ENCODE data around the gene MAGI2.

The MAGI2 gene

DNA sequence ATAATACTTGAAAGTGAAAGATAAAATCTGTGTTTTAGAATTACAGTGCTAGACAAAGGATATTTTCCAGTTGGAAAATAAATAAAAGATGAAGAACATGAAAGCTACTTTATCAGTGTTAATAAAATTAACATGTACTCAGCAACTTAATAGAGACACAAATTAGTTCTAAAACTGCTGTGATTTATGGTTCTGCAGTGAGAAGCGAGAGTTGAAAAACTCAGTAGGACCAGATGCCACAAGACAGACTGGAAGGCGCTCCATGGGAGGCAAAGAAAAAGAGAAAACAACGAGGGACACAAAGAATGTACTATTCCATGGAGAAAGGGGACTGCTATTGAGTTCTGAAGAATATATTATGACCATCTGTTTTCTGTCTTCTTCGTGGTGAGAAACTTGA lies 1064.4 kb downstream of the MAGI2 start:
- TF ChIP-seq TCF4 (CRISPR knock-in tag; IDR thresholded peaks at IDR 0.05; ENCODE audit: borderline replicate concordance) (peak; percentile 89), ISL1 (CRISPR knock-in tag; IDR thresholded peaks at IDR 0.05) (peak; percentile 55), TOX (CRISPR knock-in tag; IDR thresholded peaks at IDR 0.05; ENCODE audit: borderline replicate concordance) (no peak), CSDC2 (CRISPR knock-in tag; IDR thresholded peaks at IDR 0.05) (no peak), ZNF70 (CRISPR knock-in tag; IDR thresholded peaks at IDR 0.05) (peak; percentile 23; the same call in 1 of the 2 replicates)
- TF ChIP-seq, protein P1, sequence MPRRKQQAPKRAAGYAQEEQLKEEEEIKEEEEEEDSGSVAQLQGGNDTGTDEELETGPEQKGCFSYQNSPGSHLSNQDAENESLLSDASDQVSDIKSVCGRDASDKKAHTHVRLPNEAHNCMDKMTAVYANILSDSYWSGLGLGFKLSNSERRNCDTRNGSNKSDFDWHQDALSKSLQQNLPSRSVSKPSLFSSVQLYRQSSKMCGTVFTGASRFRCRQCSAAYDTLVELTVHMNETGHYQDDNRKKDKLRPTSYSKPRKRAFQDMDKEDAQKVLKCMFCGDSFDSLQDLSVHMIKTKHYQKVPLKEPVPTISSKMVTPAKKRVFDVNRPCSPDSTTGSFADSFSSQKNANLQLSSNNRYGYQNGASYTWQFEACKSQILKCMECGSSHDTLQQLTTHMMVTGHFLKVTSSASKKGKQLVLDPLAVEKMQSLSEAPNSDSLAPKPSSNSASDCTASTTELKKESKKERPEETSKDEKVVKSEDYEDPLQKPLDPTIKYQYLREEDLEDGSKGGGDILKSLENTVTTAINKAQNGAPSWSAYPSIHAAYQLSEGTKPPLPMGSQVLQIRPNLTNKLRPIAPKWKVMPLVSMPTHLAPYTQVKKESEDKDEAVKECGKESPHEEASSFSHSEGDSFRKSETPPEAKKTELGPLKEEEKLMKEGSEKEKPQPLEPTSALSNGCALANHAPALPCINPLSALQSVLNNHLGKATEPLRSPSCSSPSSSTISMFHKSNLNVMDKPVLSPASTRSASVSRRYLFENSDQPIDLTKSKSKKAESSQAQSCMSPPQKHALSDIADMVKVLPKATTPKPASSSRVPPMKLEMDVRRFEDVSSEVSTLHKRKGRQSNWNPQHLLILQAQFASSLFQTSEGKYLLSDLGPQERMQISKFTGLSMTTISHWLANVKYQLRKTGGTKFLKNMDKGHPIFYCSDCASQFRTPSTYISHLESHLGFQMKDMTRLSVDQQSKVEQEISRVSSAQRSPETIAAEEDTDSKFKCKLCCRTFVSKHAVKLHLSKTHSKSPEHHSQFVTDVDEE (CRISPR knock-in tag; IDR thresholded peaks at IDR 0.05) = peak; percentile 74; the same call in 1 of the 2 replicates
- TF ChIP-seq, protein P2, sequence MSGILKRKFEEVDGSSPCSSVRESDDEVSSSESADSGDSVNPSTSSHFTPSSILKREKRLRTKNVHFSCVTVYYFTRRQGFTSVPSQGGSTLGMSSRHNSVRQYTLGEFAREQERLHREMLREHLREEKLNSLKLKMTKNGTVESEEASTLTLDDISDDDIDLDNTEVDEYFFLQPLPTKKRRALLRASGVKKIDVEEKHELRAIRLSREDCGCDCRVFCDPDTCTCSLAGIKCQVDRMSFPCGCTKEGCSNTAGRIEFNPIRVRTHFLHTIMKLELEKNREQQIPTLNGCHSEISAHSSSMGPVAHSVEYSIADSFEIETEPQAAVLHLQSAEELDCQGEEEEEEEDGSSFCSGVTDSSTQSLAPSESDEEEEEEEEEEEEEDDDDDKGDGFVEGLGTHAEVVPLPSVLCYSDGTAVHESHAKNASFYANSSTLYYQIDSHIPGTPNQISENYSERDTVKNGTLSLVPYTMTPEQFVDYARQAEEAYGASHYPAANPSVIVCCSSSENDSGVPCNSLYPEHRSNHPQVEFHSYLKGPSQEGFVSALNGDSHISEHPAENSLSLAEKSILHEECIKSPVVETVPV (CRISPR knock-in tag; IDR thresholded peaks at IDR 0.05) = peak; percentile 80; the same call in 1 of the 2 replicates
- no peak for ATAC-seq

- TF ChIP-seq ZC3H10 (CRISPR knock-in tag; IDR thresholded peaks at IDR 0.05) (no peak), SNAI2 (CRISPR knock-in tag; IDR thresholded peaks at IDR 0.05) (no peak), GLIS3 (CRISPR knock-in tag; IDR thresholded peaks at IDR 0.05) (no peak), ZNF565 (CRISPR knock-in tag; conservative IDR thresholded peaks at IDR 0.05; ENCODE audit: low read depth) (no peak), PATZ1 (CRISPR knock-in tag; IDR thresholded peaks at IDR 0.05; ENCODE audit: borderline replicate concordance) (no peak), ESRRG (CRISPR knock-in tag; IDR thresholded peaks at IDR 0.05) (no peak), ZFP30 (CRISPR knock-in tag; IDR thresholded peaks at IDR 0.05) (no peak), PPARA (CRISPR knock-in tag; IDR thresholded peaks at IDR 0.05; ENCODE audit: borderline replicate concordance) (no peak), OSR1 (CRISPR knock-in tag; IDR thresholded peaks at IDR 0.05) (no peak), ARNTL (CRISPR knock-in tag; IDR thresholded peaks at IDR 0.05; ENCODE audit: borderline replicate concordance, low read depth) (no peak), TOX (CRISPR knock-in tag; IDR thresholded peaks at IDR 0.05; ENCODE audit: borderline replicate concordance) (no peak), ZFP3 (CRISPR knock-in tag; IDR thresholded peaks at IDR 0.05) (no peak), BACH2 (CRISPR knock-in tag; IDR thresholded peaks at IDR 0.05; ENCODE audit: borderline replicate concordance) (no peak), POU6F1 (CRISPR knock-in tag; IDR thresholded peaks at IDR 0.05; ENCODE audit: borderline replicate concordance, low read depth) (no peak), ZNF70 (CRISPR knock-in tag; IDR thresholded peaks at IDR 0.05) (no peak)
- TF ChIP-seq, protein P3, sequence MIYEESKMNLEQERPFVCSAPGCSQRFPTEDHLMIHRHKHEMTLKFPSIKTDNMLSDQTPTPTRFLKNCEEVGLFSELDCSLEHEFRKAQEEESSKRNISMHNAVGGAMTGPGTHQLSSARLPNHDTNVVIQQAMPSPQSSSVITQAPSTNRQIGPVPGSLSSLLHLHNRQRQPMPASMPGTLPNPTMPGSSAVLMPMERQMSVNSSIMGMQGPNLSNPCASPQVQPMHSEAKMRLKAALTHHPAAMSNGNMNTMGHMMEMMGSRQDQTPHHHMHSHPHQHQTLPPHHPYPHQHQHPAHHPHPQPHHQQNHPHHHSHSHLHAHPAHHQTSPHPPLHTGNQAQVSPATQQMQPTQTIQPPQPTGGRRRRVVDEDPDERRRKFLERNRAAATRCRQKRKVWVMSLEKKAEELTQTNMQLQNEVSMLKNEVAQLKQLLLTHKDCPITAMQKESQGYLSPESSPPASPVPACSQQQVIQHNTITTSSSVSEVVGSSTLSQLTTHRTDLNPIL (CRISPR knock-in tag; IDR thresholded peaks at IDR 0.05; ENCODE audit: low read depth) = no peak
- TF ChIP-seq, protein P1 (CRISPR knock-in tag; IDR thresholded peaks at IDR 0.05) = no peak
- no peak for ATAC-seq
These were observed 1066.9 kb downstream of the MAGI2 start for GRCh38 chr7:78386520-78386919.

All from SK-N-SH treated with all-trans-retinoic acid at 6 μM for 48 hours (cell line).